Lower lobe of right lung (tissue), 2 donors: ENCODE results near the gene DHCR24. TPM values are rescaled to one million over a fixed set of nuclear protein-coding genes. Genes with fewer than 3 reads are reported as not detected.

Experiments used
- ATAC-seq, 2 donors: fragments of 200-7000 bp; cut with Tn5 transposase; one replicate each; pipeline ENCODE4 v1.9.1; 2020 to 2022; ENCODE audit warnings: mild to moderate bottlenecking in 2 of 2, moderate library complexity in 2 of 2
- DNase-seq: peaks from one replicate; pipeline ENCODE4 v3.0.0-alpha.2; 2020
- H3K27ac ChIP-seq: fragments of 200-600 bp; one replicate; pipeline ENCODE4 v1.8.0; 2022
- H3K27me3 ChIP-seq: fragments of 200-600 bp; one replicate; pipeline ENCODE4 v1.8.0; 2022; ENCODE audit warnings: low read depth
- H3K36me3 ChIP-seq: fragments of 200-600 bp; one replicate; pipeline ENCODE4 v1.8.0; 2022; ENCODE audit warnings: mild to moderate bottlenecking
- H3K4me1 ChIP-seq: fragments of 200-600 bp; one replicate; pipeline ENCODE4 v1.8.0; 2022
- H3K4me3 ChIP-seq: fragments of 200-600 bp; one replicate; pipeline ENCODE4 v1.8.0; 2022; ENCODE audit warnings: mild to moderate bottlenecking
- H3K9me3 ChIP-seq: fragments of 200-600 bp; one replicate; pipeline ENCODE4 v1.8.0; 2022
- CTCF ChIP-seq: fragments of 200-600 bp; IDR thresholded peaks from one replicate; pipeline ENCODE4 v1.8.0; 2022; ENCODE audit warnings: antibody characterized with exemption, mild to moderate bottlenecking
- intact Hi-C: fragments of 100-400 bp; cut with DNase I; formaldehyde crosslinking; loops from one replicate; pipeline ENCODE4 v1.11.0; 2022
- total RNA-seq: library from RNA; stranded (reverse); fragmentation: NEBNext Ultra II Directional; extraction: Animal tissue kit (Norgen Biotek cat#: 25700); gene quantifications from one replicate; pipeline ENCODE4 v1.2.1, GENCODE V29; 2021
- donor health status: DM: no; HTN: yes; CAD: no; lungs with severe emphysema.

DHCR24 gene
- total RNA-seq, 1 donor from 2014 or later, result 674 TPM

GRCh38 chr1:54894271-54894670 lies 7.3 kb upstream of the DHCR24 start:
- H3K9me3 ChIP-seq, result no peaks in the 10 kb centered on the region
- ATAC-seq (no peak), DNase-seq (no peak)
- H3K27ac ChIP-seq, result no peak overlapping the region
- intact Hi-C loops, result no loop called here
- H3K27me3 ChIP-seq, result no peaks in the 10 kb centered on the region
- no peaks in the 10 kb centered on the region for H3K36me3 ChIP-seq
- no peak overlapping the region for H3K4me3 ChIP-seq
- TF ChIP-seq CTCF, result no peak
- H3K4me1 ChIP-seq, result no peaks in the 10 kb centered on the region

- intact Hi-C loops, result no loop called here
- no peaks in the 10 kb centered on the region for H3K36me3 ChIP-seq
- no peak for ATAC-seq
- no peak for TF ChIP-seq CTCF
- H3K27ac ChIP-seq, result no peak overlapping the region
- no peak for DNase-seq
- H3K27me3 ChIP-seq, result peaks cover 6% of the 10 kb centered on the region
- no peaks in the 10 kb centered on the region for H3K4me1 ChIP-seq
- H3K4me3 ChIP-seq, result no peak overlapping the region
- H3K9me3 ChIP-seq, result no peaks in the 10 kb centered on the region
Measured at GRCh38 chr1:54892586-54892985, 5.6 kb upstream of the DHCR24 start.

- Histone ChIP-seq H3K36me3 (no peaks in the 10 kb centered on the region), H3K4me3 (no peak overlapping the region), H3K27me3 (peaks cover 8% of the 10 kb centered on the region), H3K4me1 (peaks cover 8% of the 10 kb centered on the region), H3K27ac (peak overlapping the region; percentile 79), H3K9me3 (no peaks in the 10 kb centered on the region)
- TF ChIP-seq CTCF, result no peak
- DNase-seq (no peak), ATAC-seq (no peak)
- intact Hi-C loops, result no loop called here
Measured at GRCh38 chr1:54889132-54889725, 2.2 kb upstream of the DHCR24 start.

GRCh38 chr1:54888080-54888733 lies 1.2 kb upstream of the DHCR24 start:
- H3K9me3 ChIP-seq, result no peaks in the 10 kb centered on the region
- no peak for TF ChIP-seq CTCF
- peaks cover 8% of the 10 kb centered on the region for H3K27me3 ChIP-seq
- ATAC-seq, result peak; percentile 47 to 58
- peak overlapping the region; percentile 79 for H3K27ac ChIP-seq
- peaks cover 3% of the 10 kb centered on the region for H3K36me3 ChIP-seq
- peak overlapping the region; percentile 86 for H3K4me3 ChIP-seq
- intact Hi-C loops, result no loop called here
- peaks cover 18% of the 10 kb centered on the region for H3K4me1 ChIP-seq
- DNase-seq, result no peak

GRCh38 chr1:54887665-54888071 lies 673 bp upstream of the DHCR24 start:
- peak; percentile 31 to 58 for ATAC-seq
- TF ChIP-seq CTCF, result no peak

More at GRCh38 chr1:54887665-54888071, 673 bp upstream of the DHCR24 start:
- Histone ChIP-seq H3K27ac (peak overlapping the region; percentile 79), H3K9me3 (no peaks in the 10 kb centered on the region), H3K4me3 (peak overlapping the region; percentile 86), H3K27me3 (peaks cover 8% of the 10 kb centered on the region), H3K36me3 (peaks cover 4% of the 10 kb centered on the region), H3K4me1 (peaks cover 18% of the 10 kb centered on the region)
- intact Hi-C loops, result no loop called here
- peak; percentile 71 for DNase-seq
